Left lung (tissue), 10 donors: ENCODE data around the gene KRT1. TPM values are rescaled to one million over a fixed set of nuclear protein-coding genes. Genes with fewer than 3 reads are reported as not detected.

ENCODE experiments used
- ATAC-seq: fragments of 200-7000 bp; cut with Tn5 transposase; one replicate; pipeline ENCODE4 v1.9.1; 2020; ENCODE audit warnings: moderate library complexity
- DNase-seq, 4 donors: peaks; one replicate each; pipeline ENCODE4 v3.0.0-alpha.2; 2013 to 2020
- H3K27ac ChIP-seq, 2 donors: fragments of 200-600 bp; sonication (generic) in 1 of 2; one replicate each; pipeline versions ENCODE4 v1.5.0 to v1.8.0; 2020 to 2021
- H3K27me3 ChIP-seq, 2 donors: fragments of 200-600 bp; sonication (generic) in 1 of 2; one replicate each; pipeline versions ENCODE4 v1.5.0 to v1.8.0; 2020 to 2021
- H3K36me3 ChIP-seq, 2 donors: fragments of 200-600 bp; sonication (generic) in 1 of 2; one replicate each; pipeline versions ENCODE4 v1.5.0 to v1.8.0; 2020 to 2021
- H3K4me1 ChIP-seq, 2 donors: fragments of 200-600 bp; one replicate each; pipeline ENCODE4 v1.8.0; 2021
- H3K4me3 ChIP-seq, 2 donors: fragments of 200-600 bp; sonication (generic) in 1 of 2; one replicate each; pipeline versions ENCODE4 v1.5.0 to v1.8.0; 2020 to 2021; ENCODE audit warnings: mild to moderate bottlenecking in 1 of 2
- H3K9me3 ChIP-seq, 2 donors: fragments of 200-600 bp; sonication (generic) in 1 of 2; one replicate each; pipeline versions ENCODE4 v1.5.0 to v1.8.0; 2020 to 2021
- intact Hi-C, 2 donors: fragments of 100-400 bp; cut with DNase I; formaldehyde crosslinking; loops; one replicate each; pipeline versions ENCODE4 v1.11.2 to v1.14.2; 2022
- polyA plus RNA-seq, 6 donors: library from polyadenylated mRNA; unstranded; fragments of 120-200 nt; gene quantifications; one replicate each; pipeline ENCODE4 v1.2.1, GENCODE V29; 2013; ENCODE audit not compliant: insufficient read length in 6 of 6
- total RNA-seq, 2 donors: library from RNA; stranded (reverse); fragmentation: NEBNext Ultra II Directional; extraction: Animal tissue kit (Norgen Biotek cat#: 25700); gene quantifications; one replicate each; pipeline ENCODE4 v1.2.1, GENCODE V29; 2021
- TF ChIP-seq, protein P1 (sequence below), 2 donors: fragments of 200-600 bp; sonication (generic) in 1 of 2; IDR thresholded peaks; one replicate each; pipeline versions ENCODE4 v1.5.0 to v1.8.0; 2021; ENCODE audit warnings: antibody characterized with exemption in 2 of 2
- donor health status: DM: no; HTN: yes; CAD: no.
- donor health status: DM: no; HTN: no; CAD: no.

Gene KRT1
- total and polyA plus RNA-seq, 8 donors = 0.33 to 0.95 (median 0.50) TPM; not detected in 1

DNA sequence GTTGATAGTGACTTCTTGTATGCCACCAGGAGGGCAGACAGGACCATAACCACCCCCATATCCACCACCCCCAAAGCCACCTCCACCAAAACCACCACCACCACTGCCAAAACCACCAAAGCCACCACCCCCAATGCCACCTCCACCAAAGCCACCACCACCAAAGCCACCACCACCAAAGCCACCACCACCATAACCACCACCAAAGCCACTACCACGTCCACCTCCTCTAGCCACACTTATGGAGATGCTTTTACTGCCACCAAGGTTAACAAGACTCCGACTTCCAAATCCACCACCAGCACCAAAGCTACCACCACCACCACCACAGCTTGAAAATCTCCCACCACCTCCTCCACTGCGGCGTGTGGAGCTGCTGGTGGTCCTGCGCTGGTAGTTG, 332 bp downstream of the KRT1 start:
- H3K36me3 ChIP-seq = no peaks in the 10 kb centered on the region
- no peak overlapping the region for H3K4me3 ChIP-seq
- no peaks in the 10 kb centered on the region for H3K9me3 ChIP-seq
- no peak overlapping the region for H3K27ac ChIP-seq
- intact Hi-C loops = no loop called here
- TF ChIP-seq, protein P1, sequence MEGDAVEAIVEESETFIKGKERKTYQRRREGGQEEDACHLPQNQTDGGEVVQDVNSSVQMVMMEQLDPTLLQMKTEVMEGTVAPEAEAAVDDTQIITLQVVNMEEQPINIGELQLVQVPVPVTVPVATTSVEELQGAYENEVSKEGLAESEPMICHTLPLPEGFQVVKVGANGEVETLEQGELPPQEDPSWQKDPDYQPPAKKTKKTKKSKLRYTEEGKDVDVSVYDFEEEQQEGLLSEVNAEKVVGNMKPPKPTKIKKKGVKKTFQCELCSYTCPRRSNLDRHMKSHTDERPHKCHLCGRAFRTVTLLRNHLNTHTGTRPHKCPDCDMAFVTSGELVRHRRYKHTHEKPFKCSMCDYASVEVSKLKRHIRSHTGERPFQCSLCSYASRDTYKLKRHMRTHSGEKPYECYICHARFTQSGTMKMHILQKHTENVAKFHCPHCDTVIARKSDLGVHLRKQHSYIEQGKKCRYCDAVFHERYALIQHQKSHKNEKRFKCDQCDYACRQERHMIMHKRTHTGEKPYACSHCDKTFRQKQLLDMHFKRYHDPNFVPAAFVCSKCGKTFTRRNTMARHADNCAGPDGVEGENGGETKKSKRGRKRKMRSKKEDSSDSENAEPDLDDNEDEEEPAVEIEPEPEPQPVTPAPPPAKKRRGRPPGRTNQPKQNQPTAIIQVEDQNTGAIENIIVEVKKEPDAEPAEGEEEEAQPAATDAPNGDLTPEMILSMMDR (IDR thresholded peaks at IDR 0.05) = no peak
- peaks cover 0 to 24% of the 10 kb centered on the region in 2 donors for H3K27me3 ChIP-seq
- H3K4me1 ChIP-seq = no peaks in the 10 kb centered on the region
- DNase-seq (no peak), ATAC-seq (no peak)

GRCh38 chr12:52677671-52678070, 2.5 kb downstream of the KRT1 start:
- Histone ChIP-seq H3K4me1 (no peaks in the 10 kb centered on the region), H3K27ac (no peak overlapping the region), H3K27me3 (peaks cover 0 to 17% of the 10 kb centered on the region in 2 donors), H3K9me3 (no peaks in the 10 kb centered on the region), H3K4me3 (no peak overlapping the region), H3K36me3 (no peaks in the 10 kb centered on the region)
- TF ChIP-seq, protein P1 (IDR thresholded peaks at IDR 0.05) = no peak
- no peak for ATAC-seq
- no peak for DNase-seq
- intact Hi-C loops = no loop called here

DNA sequence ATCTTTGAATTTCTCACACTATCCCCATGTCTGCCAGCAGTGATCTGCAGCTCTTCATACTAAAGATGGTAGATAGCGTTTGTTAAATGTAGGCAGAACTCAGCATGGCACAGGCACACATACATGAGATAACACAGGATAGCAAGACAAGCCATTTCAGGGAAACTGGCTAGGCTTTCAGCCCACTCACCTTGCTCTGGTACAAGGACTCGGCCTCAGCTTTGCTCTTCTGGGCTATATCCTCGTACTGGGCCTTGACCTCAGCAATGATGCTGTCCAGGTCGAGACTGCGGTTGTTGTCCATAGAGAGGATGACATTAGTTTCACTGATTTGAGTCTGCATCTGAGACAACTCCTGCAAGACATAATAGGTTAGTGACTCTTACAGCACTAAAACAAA, 3.1 kb downstream of the KRT1 start:
- no peaks in the 10 kb centered on the region for H3K36me3 ChIP-seq
- H3K27ac ChIP-seq = no peak overlapping the region
- ATAC-seq (no peak), DNase-seq (no peak)
- H3K4me1 ChIP-seq = no peaks in the 10 kb centered on the region
- intact Hi-C loops = no loop called here
- H3K27me3 ChIP-seq = peaks cover 0 to 17% of the 10 kb centered on the region in 2 donors
- no peaks in the 10 kb centered on the region for H3K9me3 ChIP-seq
- no peak overlapping the region for H3K4me3 ChIP-seq
- TF ChIP-seq, protein P1 (IDR thresholded peaks at IDR 0.05) = no peak

- Histone ChIP-seq H3K27ac (no peak overlapping the region), H3K4me3 (no peak overlapping the region), H3K36me3 (no peaks in the 10 kb centered on the region), H3K4me1 (no peaks in the 10 kb centered on the region), H3K9me3 (no peaks in the 10 kb centered on the region), H3K27me3 (peaks cover 0 to 14% of the 10 kb centered on the region in 2 donors)
- TF ChIP-seq, protein P1 (IDR thresholded peaks at IDR 0.05) = no peak
- intact Hi-C loops = no loop called here
- ATAC-seq = no peak
- no peak for DNase-seq
These were observed 4.0 kb downstream of the KRT1 start for GRCh38 chr12:52676163-52676562.

GRCh38 chr12:52675301-52675701, 4.9 kb downstream of the KRT1 start:
- H3K27ac ChIP-seq = no peak overlapping the region
- peaks cover 0 to 8% of the 10 kb centered on the region in 2 donors for H3K27me3 ChIP-seq
- TF ChIP-seq, protein P1 (IDR thresholded peaks at IDR 0.05) = no peak
- intact Hi-C loops = no loop called here
- DNase-seq (no peak), ATAC-seq (no peak)
- H3K9me3 ChIP-seq = no peaks in the 10 kb centered on the region
- H3K4me1 ChIP-seq = no peaks in the 10 kb centered on the region
- H3K4me3 ChIP-seq = no peak overlapping the region
- H3K36me3 ChIP-seq = no peaks in the 10 kb centered on the region
